ENCODE results near the gene CCNJL.

Gene CCNJL

GRCh38 chr5:160330212-160330611, 17.8 kb upstream of the CCNJL start:
- no peak for DNase-seq

DNA sequence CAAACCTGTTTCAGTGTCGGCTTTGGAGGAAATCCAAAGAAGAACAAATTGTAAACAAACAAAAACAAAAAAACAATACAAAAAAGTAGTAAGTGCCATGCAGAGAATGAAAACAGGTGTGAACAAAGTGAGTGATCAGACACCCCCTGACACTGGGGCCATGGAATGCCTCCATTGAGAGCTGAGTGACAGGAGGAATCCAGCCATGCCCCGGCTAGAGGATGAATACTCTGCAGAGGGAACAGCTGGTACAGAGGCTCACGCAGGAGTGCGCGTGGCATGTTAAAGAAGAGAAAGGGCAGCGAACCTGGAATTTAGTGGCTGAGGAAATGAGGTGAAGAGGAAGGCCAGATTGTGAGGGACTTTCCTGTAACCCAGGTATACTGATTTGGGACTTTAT, 15.5 kb upstream of the CCNJL start:
- DNase-seq: no peak

GRCh38 chr5:160326981-160327380, 14.6 kb upstream of the CCNJL start:
- no peak for DNase-seq

DNA sequence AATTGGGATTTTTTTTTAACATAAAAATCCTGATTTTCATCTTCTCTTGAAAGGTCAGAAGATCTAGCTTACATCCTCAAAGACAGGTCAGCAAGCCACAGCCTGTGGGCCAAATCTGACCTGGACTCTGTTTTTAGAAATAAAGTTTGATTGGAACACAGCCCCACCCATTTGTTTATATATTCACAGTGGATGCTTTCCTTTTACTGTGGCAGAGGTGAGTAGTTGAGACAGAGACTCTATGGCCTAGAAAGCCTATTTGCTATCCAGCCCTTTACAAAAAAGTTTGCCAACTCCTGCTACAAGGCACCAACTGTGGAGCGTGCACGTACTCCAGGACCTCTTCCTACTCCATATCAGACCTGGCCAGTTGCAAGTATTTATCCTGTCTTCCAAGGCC, 13.4 kb upstream of the CCNJL start:
- no peak for DNase-seq

DNA sequence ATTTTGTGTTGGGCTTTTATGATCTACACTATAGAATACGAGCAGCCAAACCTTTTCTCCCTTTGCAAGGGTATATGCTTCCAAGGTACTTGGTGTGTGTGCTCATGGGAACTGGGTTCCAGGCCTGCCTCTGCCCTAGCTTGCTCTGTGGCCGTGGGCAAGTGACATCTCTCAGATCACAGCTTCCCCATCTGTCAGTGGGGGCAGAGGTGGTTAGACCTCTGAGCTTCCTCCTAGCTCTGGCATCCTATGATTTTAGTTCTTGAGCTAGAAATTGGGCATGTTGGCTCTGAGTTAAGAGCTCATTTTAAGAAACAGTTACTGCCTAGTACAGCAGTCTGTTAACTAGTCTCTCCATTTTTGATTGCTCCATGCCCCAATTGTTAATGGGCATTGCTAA, 12.5 kb upstream of the CCNJL start:
- DNase-seq: no peak

DNA sequence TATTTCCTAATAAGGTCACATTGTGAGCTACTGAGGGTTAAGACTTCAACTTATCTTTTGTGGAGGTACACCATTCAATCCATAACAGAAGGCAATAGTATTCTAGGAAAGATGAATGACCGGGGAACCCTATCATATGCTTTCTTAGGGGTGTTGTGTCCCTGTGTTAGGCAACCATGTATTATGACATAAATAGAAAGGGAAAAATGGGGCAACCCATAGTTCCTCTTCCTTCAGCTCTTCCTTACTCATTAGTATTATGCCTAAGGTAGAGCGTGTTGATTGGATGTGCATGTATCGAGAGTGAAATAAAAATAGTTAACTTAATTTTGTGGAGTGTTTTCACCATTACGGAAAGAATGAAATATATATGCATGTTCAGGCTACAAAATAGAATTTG, 6.0 kb upstream of the CCNJL start:
- no peak for DNase-seq

- DNase-seq: no peak
Observed at GRCh38 chr5:160317434-160317833, 5.1 kb upstream of the CCNJL start.

GRCh38 chr5:160315968-160316367, 3.6 kb upstream of the CCNJL start:
- DNase-seq: peak; percentile 14

DNA sequence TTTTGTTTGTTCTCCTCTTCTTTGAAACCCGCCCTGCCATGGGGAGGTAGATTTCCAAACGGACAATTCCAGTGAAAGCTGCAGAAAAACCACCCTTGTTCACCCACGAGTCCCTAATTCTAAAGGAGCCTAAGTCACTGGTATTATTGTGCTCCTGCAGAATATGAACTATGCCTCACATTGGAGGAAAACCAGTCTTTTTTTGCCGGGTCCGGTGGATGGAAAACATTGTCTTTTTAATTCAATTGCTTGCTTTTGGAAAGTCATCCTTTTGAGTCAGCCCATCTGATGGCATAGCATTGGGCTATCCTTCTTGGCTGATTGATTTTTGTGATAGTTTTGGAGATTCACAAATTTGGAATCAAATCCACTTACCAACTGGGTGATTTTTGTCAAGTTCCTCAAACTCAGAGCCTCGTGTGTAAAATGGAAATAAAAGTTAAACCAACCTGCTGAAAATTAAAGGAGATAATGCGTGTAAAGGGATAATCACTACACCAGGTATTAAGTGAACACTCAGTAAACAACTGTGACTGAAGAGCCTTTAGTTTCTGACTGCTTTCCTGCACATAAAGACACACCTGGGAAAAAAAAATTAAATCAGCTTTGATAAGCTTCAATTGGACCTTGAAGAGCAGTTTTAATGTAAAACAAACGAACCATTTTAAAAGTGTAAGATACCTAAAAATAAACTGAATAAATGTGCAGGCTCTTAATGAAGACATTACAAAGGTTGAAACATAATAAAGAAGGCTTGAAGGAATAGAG, 780 bp upstream of the CCNJL start:
- DNase-seq: peak; percentile 46

GRCh38 chr5:160311491-160312133, 752 bp downstream of the CCNJL start:
- no peak for DNase-seq

DNA sequence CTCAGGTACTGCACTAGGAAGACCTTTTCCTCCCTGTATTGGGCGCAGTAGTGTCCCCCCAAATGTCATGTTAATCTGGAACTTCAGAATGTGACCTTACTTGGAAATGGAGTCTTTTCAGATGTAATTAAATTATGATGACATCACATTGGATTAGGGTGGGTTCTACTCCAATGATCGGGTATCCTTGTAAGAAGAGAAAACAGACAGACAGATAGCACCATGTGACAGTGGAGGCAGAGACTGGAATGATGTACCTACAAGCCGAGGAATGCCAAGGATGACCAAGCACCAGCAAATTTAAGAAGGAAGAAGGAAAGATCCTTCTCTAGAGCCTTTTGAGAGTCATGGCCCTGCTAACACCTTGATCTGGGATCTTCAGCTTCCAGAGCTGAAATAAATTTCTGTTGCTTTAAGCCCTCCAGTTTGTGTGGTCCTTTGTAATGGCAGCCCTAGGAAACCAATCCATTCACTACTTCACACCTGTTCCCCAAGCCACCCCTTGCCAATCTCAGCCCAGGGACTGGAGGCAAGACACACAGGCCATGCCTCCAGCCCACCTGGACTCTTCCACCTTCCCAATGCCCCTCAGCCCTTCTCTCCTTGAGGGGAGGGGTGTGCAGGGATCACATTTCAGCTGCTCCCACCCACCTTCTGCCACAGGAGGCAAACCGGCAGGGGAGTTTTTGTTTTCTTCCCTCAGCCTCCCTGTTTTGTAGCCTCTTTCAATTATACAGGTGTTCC, 1.6 kb downstream of the CCNJL start:
- no peak for DNase-seq

DNA sequence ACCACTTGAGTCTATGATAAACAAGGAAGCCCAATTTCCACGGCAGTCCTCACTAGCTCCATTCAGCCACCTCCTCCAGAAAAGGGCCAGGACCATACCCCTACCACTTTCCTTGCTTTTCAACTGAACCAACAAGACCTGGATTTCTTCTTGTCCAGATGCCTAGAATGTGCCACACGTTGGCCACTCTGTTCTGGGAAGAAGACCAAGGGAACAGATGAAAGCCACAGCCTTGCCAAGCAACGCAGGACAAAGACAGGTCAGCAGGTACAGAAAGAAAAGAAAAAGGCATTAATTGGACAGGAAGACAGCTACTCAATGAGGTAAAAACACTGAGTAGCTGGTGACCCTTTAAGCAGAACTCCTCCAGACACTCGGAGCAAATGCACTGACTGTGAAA, 2.2 kb downstream of the CCNJL start:
- no peak for DNase-seq

GRCh38 chr5:160306696-160307095, 5.7 kb downstream of the CCNJL start:
- DNase-seq: no peak

- no peak for DNase-seq
Observed at GRCh38 chr5:160305319-160305718, 7.0 kb downstream of the CCNJL start.

- no peak for DNase-seq
Observed at GRCh38 chr5:160303690-160304089, 8.7 kb downstream of the CCNJL start.

GRCh38 chr5:160298189-160298588, 14.2 kb downstream of the CCNJL start:
- DNase-seq: no peak

DNA sequence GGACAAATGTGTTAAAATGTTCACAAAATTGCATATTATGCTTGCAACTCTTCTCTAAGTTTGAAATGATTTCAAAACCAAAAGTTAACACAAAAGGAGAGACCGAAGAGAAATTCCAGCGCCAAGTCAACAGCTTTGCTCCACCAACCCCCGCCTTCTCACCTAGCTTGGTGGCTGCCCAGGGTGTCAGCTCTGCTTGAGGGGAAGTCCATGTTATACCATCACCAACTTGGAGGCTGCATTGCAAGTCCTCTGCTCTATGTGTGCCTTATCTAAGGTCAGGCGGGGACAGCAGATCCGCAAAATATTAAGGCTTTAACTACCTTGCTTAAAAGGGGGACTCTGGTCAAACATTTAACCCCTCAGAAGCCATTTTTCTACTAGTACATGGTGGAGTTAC, 14.6 kb downstream of the CCNJL start:
- no peak for DNase-seq

GRCh38 chr5:160297004-160297403, 15.4 kb downstream of the CCNJL start:
- no peak for DNase-seq

- DNase-seq: no peak
Observed at GRCh38 chr5:160296496-160296895, 15.9 kb downstream of the CCNJL start.

GRCh38 chr5:160293901-160294561, 18.3 kb downstream of the CCNJL start:
- DNase-seq: no peak

GRCh38 chr5:160293386-160293785, 19.0 kb downstream of the CCNJL start:
- DNase-seq: no peak

DNA sequence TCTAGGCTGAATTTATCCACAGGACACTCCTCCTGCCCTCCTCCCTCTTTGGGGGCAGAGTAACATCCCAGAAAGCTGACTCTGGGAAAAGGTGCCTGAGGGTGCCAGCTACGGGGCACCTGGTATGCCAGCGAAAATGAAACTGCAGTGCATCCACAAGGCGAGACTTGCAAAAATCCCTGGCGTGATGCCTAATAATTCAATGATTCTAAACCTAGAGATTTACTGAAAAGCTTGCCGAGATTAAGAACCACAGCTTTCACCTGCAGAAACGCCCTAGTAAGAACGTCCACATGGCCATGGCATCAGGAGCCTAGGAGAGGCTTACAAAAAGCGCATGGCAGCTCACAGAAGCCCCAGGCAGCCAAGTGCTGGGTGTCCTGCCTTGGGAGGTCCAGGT, 20.9 kb downstream of the CCNJL start:
- no peak for DNase-seq

- no peak for DNase-seq
Observed at GRCh38 chr5:160290751-160291150, 21.6 kb downstream of the CCNJL start.

DNA sequence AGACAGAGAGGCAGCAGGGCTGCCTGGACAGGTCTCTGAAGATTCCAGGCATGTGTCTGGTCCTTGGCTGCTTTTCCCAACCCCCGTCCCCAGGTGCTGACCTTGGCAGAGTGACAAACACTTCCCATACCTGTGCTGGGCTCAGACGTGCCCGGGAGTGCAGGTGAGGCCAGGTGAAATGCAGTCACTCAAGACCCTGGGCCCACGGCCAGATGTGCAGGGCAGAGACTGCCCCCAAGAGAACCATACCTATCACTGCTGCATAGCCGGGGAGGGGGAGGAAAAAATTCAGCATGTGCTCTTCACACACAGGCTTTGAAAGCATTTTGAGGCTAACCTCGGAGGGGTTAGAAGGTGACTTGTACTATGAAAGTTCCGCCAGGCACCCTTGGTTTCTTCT, 22.6 kb downstream of the CCNJL start:
- no peak for DNase-seq

All from NCI-H345 (cell line).